Measurements from ENCODE around the gene PGS1.

Gene PGS1

GRCh38 chr17:78414178-78415162 is 36.0 kb downstream of the PGS1 start:
- Mint-ChIP-seq H3K27me3 (ENCODE audit: low read depth, poor library complexity) (no peaks in the 10 kb centered on the region), H3K36me3 (ENCODE audit: low read depth) (peaks cover 19% of the 10 kb centered on the region), H3K4me1 (peaks cover 73% of the 10 kb centered on the region), H3K4me3 (no peak overlapping the region), H3K9me3 (no peaks in the 10 kb centered on the region), H3K27ac (peak overlapping the region; percentile 42)
- DNase-seq: no peak
- TF ChIP-seq, protein P1, sequence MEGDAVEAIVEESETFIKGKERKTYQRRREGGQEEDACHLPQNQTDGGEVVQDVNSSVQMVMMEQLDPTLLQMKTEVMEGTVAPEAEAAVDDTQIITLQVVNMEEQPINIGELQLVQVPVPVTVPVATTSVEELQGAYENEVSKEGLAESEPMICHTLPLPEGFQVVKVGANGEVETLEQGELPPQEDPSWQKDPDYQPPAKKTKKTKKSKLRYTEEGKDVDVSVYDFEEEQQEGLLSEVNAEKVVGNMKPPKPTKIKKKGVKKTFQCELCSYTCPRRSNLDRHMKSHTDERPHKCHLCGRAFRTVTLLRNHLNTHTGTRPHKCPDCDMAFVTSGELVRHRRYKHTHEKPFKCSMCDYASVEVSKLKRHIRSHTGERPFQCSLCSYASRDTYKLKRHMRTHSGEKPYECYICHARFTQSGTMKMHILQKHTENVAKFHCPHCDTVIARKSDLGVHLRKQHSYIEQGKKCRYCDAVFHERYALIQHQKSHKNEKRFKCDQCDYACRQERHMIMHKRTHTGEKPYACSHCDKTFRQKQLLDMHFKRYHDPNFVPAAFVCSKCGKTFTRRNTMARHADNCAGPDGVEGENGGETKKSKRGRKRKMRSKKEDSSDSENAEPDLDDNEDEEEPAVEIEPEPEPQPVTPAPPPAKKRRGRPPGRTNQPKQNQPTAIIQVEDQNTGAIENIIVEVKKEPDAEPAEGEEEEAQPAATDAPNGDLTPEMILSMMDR (IDR thresholded peaks at IDR 0.05): no peak

GRCh38 chr17:78415821-78416711 is 37.6 kb downstream of the PGS1 start:
- Mint-ChIP-seq H3K27me3 (ENCODE audit: low read depth, poor library complexity) (no peaks in the 10 kb centered on the region), H3K4me1 (peaks cover 72% of the 10 kb centered on the region), H3K9me3 (no peaks in the 10 kb centered on the region), H3K27ac (peak overlapping the region; percentile 75), H3K36me3 (ENCODE audit: low read depth) (peaks cover 32% of the 10 kb centered on the region), H3K4me3 (no peak overlapping the region)
- TF ChIP-seq, protein P1 (IDR thresholded peaks at IDR 0.05): no peak
- no peak for DNase-seq

DNA sequence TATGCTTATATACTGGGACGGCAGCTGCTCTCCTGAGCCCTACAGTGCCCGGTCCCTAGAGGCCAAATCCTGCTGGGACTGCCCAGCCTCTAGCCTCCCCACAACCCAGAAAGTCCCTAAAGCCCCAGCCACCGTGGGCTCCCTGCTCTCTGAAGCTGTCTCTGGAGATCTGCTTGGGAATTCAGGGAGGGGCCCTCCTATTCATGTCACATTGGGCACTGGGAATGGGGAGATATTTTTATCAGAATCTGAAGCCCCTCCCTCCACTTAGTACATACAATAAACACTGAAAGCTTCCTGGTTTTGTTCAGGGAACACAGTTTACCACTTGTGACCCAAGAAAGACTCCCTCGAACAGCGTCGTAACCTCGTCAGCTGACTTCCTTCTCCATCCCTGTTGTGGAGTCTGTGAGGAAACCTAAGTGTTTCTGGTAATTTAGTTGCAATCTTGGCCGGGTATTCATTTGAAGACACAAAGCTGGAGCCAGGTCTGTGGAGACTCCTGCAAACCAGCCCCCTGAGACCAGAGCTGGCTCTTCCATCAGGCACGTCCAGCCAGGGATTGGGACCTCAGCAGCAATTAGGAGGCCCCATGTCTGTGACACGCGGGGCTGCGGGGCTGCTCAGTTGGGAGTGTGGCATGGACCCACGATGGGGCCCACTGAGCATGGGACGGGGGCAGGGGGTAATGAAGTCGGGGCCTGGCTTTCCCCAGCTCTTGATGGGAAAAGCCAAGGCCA is 38.5 kb downstream of the PGS1 start:
- no peak for DNase-seq
- H3K4me3 Mint-ChIP-seq: no peak overlapping the region
- H3K9me3 Mint-ChIP-seq: no peaks in the 10 kb centered on the region
- H3K4me1 Mint-ChIP-seq: peaks cover 72% of the 10 kb centered on the region
- peak overlapping the region; percentile 98 for H3K27ac Mint-ChIP-seq
- TF ChIP-seq, protein P1 (IDR thresholded peaks at IDR 0.05): no peak
- peaks cover 34% of the 10 kb centered on the region for H3K36me3 Mint-ChIP-seq (ENCODE audit: low read depth)
- no peaks in the 10 kb centered on the region for H3K27me3 Mint-ChIP-seq (ENCODE audit: low read depth, poor library complexity)

- Mint-ChIP-seq H3K4me3 (no peak overlapping the region), H3K27ac (peak overlapping the region; percentile 98), H3K4me1 (peaks cover 71% of the 10 kb centered on the region), H3K9me3 (no peaks in the 10 kb centered on the region), H3K27me3 (ENCODE audit: low read depth, poor library complexity) (no peaks in the 10 kb centered on the region), H3K36me3 (ENCODE audit: low read depth) (peaks cover 38% of the 10 kb centered on the region)
- TF ChIP-seq, protein P1 (IDR thresholded peaks at IDR 0.05): no peak
- no peak for DNase-seq
Measured at GRCh38 chr17:78417531-78417909, 39.1 kb downstream of the PGS1 start.

GRCh38 chr17:78418326-78419026 is 40.0 kb downstream of the PGS1 start:
- H3K27ac Mint-ChIP-seq: no peak overlapping the region
- H3K4me1 Mint-ChIP-seq: peaks cover 67% of the 10 kb centered on the region
- no peak for DNase-seq
- H3K36me3 Mint-ChIP-seq (ENCODE audit: low read depth): peaks cover 38% of the 10 kb centered on the region
- no peaks in the 10 kb centered on the region for H3K27me3 Mint-ChIP-seq (ENCODE audit: low read depth, poor library complexity)
- H3K4me3 Mint-ChIP-seq: no peak overlapping the region
- H3K9me3 Mint-ChIP-seq: no peaks in the 10 kb centered on the region
- TF ChIP-seq, protein P1 (IDR thresholded peaks at IDR 0.05): no peak
